ENCODE results near the gene UNC119. TPM values are rescaled to one million over a fixed set of nuclear protein-coding genes. Genes with fewer than 3 reads are reported as not detected.

Gene UNC119
- polyA plus RNA-seq, 1 donor (not counting 4 experiments of a cell fraction or from before 2014, with no cell fraction given): 60.0 TPM

GRCh38 chr17:28547623-28548416 is 4.6 kb downstream of the UNC119 start:
- Histone ChIP-seq H3K4me1 (ENCODE audit: control insufficient read depth, extremely low read depth, insufficient read depth, low read length) (peaks cover 6% of the 10 kb centered on the region), H3K27ac (ENCODE audit: control insufficient read depth, insufficient read depth, low read length) (no peak overlapping the region), H3K4me3 (ENCODE audit: control insufficient read depth in 2 of 3, extremely low read depth in 1 of 3, insufficient read depth in 2 of 3, low read depth in 1 of 3, low read length in 3 of 3) (no peak overlapping the region), H3K27me3 (ENCODE audit: control insufficient read depth, extremely low read depth, insufficient read depth, low read length) (no peaks in the 10 kb centered on the region), H3K4me2 (ENCODE audit: control insufficient read depth, extremely low read depth, insufficient read depth, low read depth, low read length) (no peak overlapping the region), H3K9ac (ENCODE audit: control insufficient read depth, extremely low read depth, insufficient read depth, low read length) (no peak overlapping the region), H4K20me1 (ENCODE audit: control insufficient read depth, extremely low read depth, insufficient read depth, low read length) (no peaks in the 10 kb centered on the region), H3K36me3 (ENCODE audit: control insufficient read depth in 2 of 2, extremely low read depth in 1 of 2, insufficient read depth in 2 of 2, low read length in 2 of 2) (peaks cover 1 to 3% of the 10 kb centered on the region in 2 experiments), H3K9me1 (ENCODE audit: control insufficient read depth, extremely low read depth, insufficient read depth, low read length) (peaks cover 2% of the 10 kb centered on the region), H2AFZ (ENCODE audit: control insufficient read depth, low read length) (no peak overlapping the region), H3K9me3 (ENCODE audit: control insufficient read depth, low read depth, low read length) (no peaks in the 10 kb centered on the region), H3K79me2 (ENCODE audit: control insufficient read depth, insufficient read depth, low read length) (peaks cover 3% of the 10 kb centered on the region)
- peak; percentile 36 for FAIRE-seq
- dilution Hi-C loops (cut with MboI; ENCODE audit: extremely low pct_ligation_motif_present, low sequenced_read_pairs): no loop called here
- TF ChIP-seq CTCF (optimal IDR thresholded peaks at IDR 0.05 in 1 of 3, IDR thresholded peaks at IDR 0.05 in 1 of 3, conservative IDR thresholded peaks at IDR 0.05 in 1 of 3; ENCODE audit: extremely low read depth in 1 of 3, insufficient read depth in 2 of 3, low read length in 3 of 3) (peak; percentile 84 to 92 (median 84)), EZH2 (IDR thresholded peaks at IDR 0.05; ENCODE audit: low read length) (no peak)
- no peak for DNase-seq (ENCODE audit: low read depth, low spot score)

- no peak overlapping the region for H3K4me3 ChIP-seq (ENCODE audit: control insufficient read depth in 2 of 3, extremely low read depth in 1 of 3, insufficient read depth in 2 of 3, low read depth in 1 of 3, low read length in 3 of 3)
- no peaks in the 10 kb centered on the region for H3K9me3 ChIP-seq (ENCODE audit: control insufficient read depth, low read depth, low read length)
These were observed 5.3 kb downstream of the UNC119 start for GRCh38 chr17:28547096-28547622.

More at GRCh38 chr17:28547096-28547622, 5.3 kb downstream of the UNC119 start:
- no peak for FAIRE-seq
- Histone ChIP-seq H3K4me1 (ENCODE audit: control insufficient read depth, extremely low read depth, insufficient read depth, low read length) (peaks cover 6% of the 10 kb centered on the region), H3K36me3 (ENCODE audit: control insufficient read depth in 2 of 2, extremely low read depth in 1 of 2, insufficient read depth in 2 of 2, low read length in 2 of 2) (peaks cover 0 to 3% of the 10 kb centered on the region in 2 experiments), H3K9me1 (ENCODE audit: control insufficient read depth, extremely low read depth, insufficient read depth, low read length) (no peaks in the 10 kb centered on the region), H3K9ac (ENCODE audit: control insufficient read depth, extremely low read depth, insufficient read depth, low read length) (no peak overlapping the region), H3K4me2 (ENCODE audit: control insufficient read depth, extremely low read depth, insufficient read depth, low read depth, low read length) (no peak overlapping the region), H2AFZ (ENCODE audit: control insufficient read depth, low read length) (no peak overlapping the region), H3K27me3 (ENCODE audit: control insufficient read depth, extremely low read depth, insufficient read depth, low read length) (no peaks in the 10 kb centered on the region), H4K20me1 (ENCODE audit: control insufficient read depth, extremely low read depth, insufficient read depth, low read length) (no peaks in the 10 kb centered on the region), H3K27ac (ENCODE audit: control insufficient read depth, insufficient read depth, low read length) (no peak overlapping the region), H3K79me2 (ENCODE audit: control insufficient read depth, insufficient read depth, low read length) (peaks cover 3% of the 10 kb centered on the region)
- dilution Hi-C loops (cut with MboI; ENCODE audit: extremely low pct_ligation_motif_present, low sequenced_read_pairs): no loop called here
- TF ChIP-seq CTCF (optimal IDR thresholded peaks at IDR 0.05 in 1 of 3, IDR thresholded peaks at IDR 0.05 in 1 of 3, conservative IDR thresholded peaks at IDR 0.05 in 1 of 3; ENCODE audit: extremely low read depth in 1 of 3, insufficient read depth in 2 of 3, low read length in 3 of 3) (no peak), EZH2 (IDR thresholded peaks at IDR 0.05; ENCODE audit: low read length) (no peak)
- DNase-seq (ENCODE audit: low read depth, low spot score): no peak
